Measurements from ENCODE around the gene BAMBI. TPM values are rescaled to one million over a fixed set of nuclear protein-coding genes. Genes with fewer than 3 reads are reported as not detected.

The BAMBI gene
- total and polyA plus RNA-seq, 8 donors = 7.5 to 150 (median 127) TPM

GRCh38 chr10:28632584-28632945 lies 44.8 kb upstream of the BAMBI start:
- intact Hi-C loops (cut with DNase I) = no loop called here
- H3K27ac ChIP-seq = no peak overlapping the region
- H3K4me1 ChIP-seq = peaks cover 0 to 9% of the 10 kb centered on the region in 2 donors
- H3K27me3 ChIP-seq = peaks cover 0 to 12% of the 10 kb centered on the region in 2 donors
- DNase-seq (no peak), ATAC-seq (no peak)
- H3K36me3 ChIP-seq = no peaks in the 10 kb centered on the region
- H3K9me3 ChIP-seq = no peaks in the 10 kb centered on the region
- H3K4me3 ChIP-seq = no peak overlapping the region
- no peak for TF ChIP-seq CTCF (IDR thresholded peaks at IDR 0.05)

DNA sequence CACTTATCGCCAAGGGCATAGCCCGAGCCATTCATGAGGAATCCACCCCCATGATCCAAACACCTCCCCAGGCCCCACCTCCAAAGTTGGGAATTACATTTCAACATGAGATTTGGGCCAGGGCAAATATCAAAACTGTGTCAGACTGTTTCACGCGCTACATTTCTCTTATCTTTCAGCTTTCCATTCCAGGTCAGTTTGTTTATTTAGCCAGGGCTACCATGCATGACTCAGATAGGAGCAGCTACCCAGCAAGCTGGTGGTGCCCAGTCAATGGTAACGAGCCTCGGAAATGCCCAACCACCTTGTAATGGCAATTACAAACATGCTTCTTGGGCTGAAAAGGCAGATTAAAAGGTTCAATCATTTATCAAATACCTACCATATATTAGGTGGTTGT lies 43.6 kb upstream of the BAMBI start:
- ATAC-seq = no peak
- Histone ChIP-seq H3K27ac (no peak overlapping the region), H3K9me3 (no peaks in the 10 kb centered on the region), H3K4me3 (no peak overlapping the region), H3K36me3 (no peaks in the 10 kb centered on the region), H3K4me1 (no peaks in the 10 kb centered on the region), H3K27me3 (peaks cover 0 to 8% of the 10 kb centered on the region in 2 donors)
- TF ChIP-seq CTCF (IDR thresholded peaks at IDR 0.05) = no peak
- intact Hi-C loops (cut with DNase I) = no loop called here
- DNase-seq = no peak

DNA sequence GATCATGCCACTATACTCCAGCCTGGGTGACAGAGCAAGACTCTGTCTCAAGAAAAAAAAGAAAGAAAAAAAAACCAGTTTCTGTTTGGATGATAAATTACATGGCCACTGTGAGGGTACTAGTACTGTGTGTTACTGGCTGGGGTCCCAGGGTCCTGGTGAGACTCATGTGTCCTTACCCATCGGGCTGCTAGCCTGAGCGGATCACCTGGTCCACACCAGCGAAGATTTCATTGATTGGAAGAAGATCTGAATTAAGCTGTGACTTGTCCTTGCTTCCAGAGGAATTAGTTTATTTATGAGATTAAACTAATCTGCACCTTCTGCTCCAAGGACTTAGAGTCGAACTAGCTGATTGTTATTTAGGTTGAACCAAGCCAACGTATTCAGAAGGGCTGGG lies 40.0 kb upstream of the BAMBI start:
- no peaks in the 10 kb centered on the region for H3K4me1 ChIP-seq
- no peak for TF ChIP-seq CTCF (IDR thresholded peaks at IDR 0.05)
- intact Hi-C loops (cut with DNase I) = no loop called here

GRCh38 chr10:28638392-28638791 lies 38.9 kb upstream of the BAMBI start:
- ATAC-seq = no peak
- Histone ChIP-seq H3K27me3 (no peaks in the 10 kb centered on the region), H3K9me3 (no peaks in the 10 kb centered on the region), H3K36me3 (no peaks in the 10 kb centered on the region), H3K4me3 (no peak overlapping the region), H3K27ac (no peak overlapping the region), H3K4me1 (no peaks in the 10 kb centered on the region)
- TF ChIP-seq CTCF (IDR thresholded peaks at IDR 0.05) = no peak
- DNase-seq = no peak
- intact Hi-C loops (cut with DNase I) = no loop called here

More for the DNA sequence above, 40.0 kb upstream of the BAMBI start:
- Histone ChIP-seq H3K9me3 (no peaks in the 10 kb centered on the region), H3K27ac (no peak overlapping the region), H3K27me3 (no peaks in the 10 kb centered on the region), H3K4me3 (no peak overlapping the region), H3K36me3 (no peaks in the 10 kb centered on the region)
- no peak for ATAC-seq
- no peak for DNase-seq

- ATAC-seq = no peak
- intact Hi-C loops (cut with DNase I) = no loop called here
- no peak for DNase-seq
- Histone ChIP-seq H3K4me1 (no peaks in the 10 kb centered on the region), H3K27me3 (no peaks in the 10 kb centered on the region), H3K4me3 (no peak overlapping the region), H3K9me3 (no peaks in the 10 kb centered on the region), H3K36me3 (no peaks in the 10 kb centered on the region), H3K27ac (no peak overlapping the region)
- no peak for TF ChIP-seq CTCF (IDR thresholded peaks at IDR 0.05)
These were observed 36.8 kb upstream of the BAMBI start for GRCh38 chr10:28640551-28640950.

Data from left lung (tissue), 10 donors.